COR-L47 (cell line): ENCODE measurements around the gene CNTNAP2.

ENCODE experiments used
- DNase-seq: peaks from one replicate; lab custom pipeline; 2025; lab: John Stamatoyannopoulos, UW

The CNTNAP2 gene

DNA sequence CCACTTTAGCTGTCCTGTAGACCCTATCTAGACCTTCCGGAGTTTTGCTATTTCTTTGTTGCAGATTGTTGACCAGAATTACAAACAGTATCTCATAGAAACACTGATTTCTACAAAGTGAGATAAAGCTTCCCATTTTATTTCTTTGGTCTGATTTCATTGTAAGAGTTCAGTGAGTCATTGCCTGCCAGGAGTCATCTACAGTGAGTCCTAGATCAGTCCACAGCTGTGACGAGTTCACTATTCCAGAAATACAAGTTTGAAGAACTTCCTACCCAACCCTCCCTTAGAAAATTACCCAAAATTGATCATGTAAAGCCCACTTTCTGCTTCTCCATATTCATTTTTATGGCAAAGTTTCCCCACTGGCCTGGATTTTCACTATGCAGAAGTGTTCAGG lies 905.5 kb downstream of the CNTNAP2 start:
- DNase-seq, result no peak

DNA sequence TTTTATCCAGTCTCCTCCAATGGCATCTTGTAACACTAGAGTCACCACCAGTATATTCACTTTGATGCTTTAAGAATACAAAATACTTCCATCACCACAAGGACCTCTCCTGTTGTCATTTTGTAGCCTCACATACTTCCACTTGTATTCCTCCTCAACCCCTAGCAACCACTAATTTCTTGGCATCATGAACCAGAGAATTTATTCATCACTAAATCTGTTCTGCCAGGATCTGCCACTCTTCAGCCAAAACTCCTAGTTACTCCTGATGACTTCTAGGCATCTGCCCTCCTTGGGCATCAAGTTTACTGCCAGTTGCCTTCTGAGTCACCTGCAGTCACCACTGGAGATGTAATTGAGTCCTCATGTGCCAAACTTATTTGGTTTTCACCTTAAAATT lies 906.8 kb downstream of the CNTNAP2 start:
- DNase-seq, result no peak

- DNase-seq, result no peak
Measured at GRCh38 chr7:147029953-147030352, 913.4 kb downstream of the CNTNAP2 start.

DNA sequence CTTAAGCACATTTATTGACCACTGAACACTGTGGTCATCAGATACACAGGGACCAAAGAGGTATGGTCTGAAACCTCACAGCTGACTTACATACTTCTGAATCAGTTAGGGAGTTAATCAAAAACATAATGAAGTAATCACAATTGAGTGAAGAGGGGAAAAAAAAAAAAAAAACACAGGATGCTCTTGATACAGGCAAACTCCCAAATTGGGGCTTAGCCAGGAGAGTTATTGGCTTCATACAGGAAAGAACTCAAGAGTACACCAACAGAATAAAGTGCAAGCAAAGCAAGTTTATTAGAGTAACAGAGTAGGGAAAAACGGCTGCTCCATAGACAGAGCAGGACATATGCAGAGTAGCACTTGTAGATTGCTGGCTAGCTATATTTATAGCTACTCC lies 917.0 kb downstream of the CNTNAP2 start:
- no peak for DNase-seq

DNA sequence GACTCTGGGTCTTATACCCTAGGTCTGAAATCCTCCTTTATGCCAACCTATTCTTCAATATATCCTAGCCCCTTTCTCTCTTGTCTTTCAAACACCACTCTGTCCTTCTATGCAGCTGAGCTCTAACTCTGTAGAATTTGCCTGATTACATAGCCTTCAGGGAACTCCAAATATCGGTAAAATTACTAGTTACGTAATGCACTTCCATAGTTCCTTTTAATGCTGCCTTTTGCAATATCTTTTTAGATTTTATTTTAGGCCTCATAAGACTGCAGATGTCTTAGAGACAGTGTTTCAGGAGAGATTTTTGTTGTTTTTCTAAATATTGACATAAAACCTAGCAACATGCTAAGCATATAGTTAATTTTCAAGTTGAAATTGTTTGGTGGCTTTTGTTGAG lies 924.8 kb downstream of the CNTNAP2 start:
- DNase-seq, result no peak

DNA sequence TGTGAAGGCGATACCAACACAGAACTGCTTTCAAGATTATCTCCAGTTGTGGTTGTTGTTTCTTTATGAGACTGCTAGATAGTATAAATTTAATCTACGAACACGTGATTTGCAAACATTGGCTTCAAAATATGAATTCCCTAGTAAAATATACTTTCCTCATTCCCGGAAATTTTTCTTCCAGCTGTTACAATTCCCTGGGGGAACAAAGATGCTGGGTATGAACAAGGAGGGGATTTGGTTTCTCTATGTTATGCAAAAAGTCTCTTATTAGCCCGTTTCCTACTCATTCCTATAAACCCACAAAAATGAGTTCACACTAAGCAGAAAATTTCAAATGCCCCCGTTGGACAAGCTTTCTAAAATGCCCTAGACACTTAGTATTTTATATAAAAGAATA lies 928.3 kb downstream of the CNTNAP2 start:
- DNase-seq, result no peak

GRCh38 chr7:147047696-147048095 lies 931.1 kb downstream of the CNTNAP2 start:
- no peak for DNase-seq

- DNase-seq, result no peak
Measured at GRCh38 chr7:147048864-147049263, 932.3 kb downstream of the CNTNAP2 start.

- DNase-seq, result no peak
Measured at GRCh38 chr7:147052818-147053217, 936.2 kb downstream of the CNTNAP2 start.

DNA sequence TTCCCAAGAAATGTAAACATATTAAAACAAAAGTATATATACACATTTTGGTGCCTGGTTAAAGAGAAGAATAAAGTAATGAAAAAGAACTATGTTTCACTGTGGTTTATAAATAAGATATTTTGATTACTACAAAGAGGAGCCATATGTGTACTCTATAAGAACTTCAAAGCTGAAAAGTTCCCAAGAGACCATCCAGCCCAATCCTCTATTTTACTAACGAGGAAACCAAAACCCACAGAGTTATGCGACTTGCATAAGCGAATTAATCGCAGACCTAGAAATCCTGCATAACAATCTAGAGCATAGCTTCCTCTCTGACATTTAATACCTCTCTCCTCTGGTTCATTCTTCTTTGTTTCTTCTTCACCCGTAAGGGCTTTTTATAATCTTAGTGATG lies 937.1 kb downstream of the CNTNAP2 start:
- DNase-seq, result no peak

GRCh38 chr7:147060070-147060469 lies 943.5 kb downstream of the CNTNAP2 start:
- DNase-seq, result no peak

- no peak for DNase-seq
Measured at GRCh38 chr7:147062897-147063296, 946.3 kb downstream of the CNTNAP2 start.

- DNase-seq, result no peak
Measured at GRCh38 chr7:147068842-147069241, 952.2 kb downstream of the CNTNAP2 start.

- DNase-seq, result no peak
Measured at GRCh38 chr7:147069771-147070170, 953.2 kb downstream of the CNTNAP2 start.

GRCh38 chr7:147070886-147071285 lies 954.3 kb downstream of the CNTNAP2 start:
- DNase-seq, result no peak

- DNase-seq, result no peak
Measured at GRCh38 chr7:147071536-147071935, 954.9 kb downstream of the CNTNAP2 start.

DNA sequence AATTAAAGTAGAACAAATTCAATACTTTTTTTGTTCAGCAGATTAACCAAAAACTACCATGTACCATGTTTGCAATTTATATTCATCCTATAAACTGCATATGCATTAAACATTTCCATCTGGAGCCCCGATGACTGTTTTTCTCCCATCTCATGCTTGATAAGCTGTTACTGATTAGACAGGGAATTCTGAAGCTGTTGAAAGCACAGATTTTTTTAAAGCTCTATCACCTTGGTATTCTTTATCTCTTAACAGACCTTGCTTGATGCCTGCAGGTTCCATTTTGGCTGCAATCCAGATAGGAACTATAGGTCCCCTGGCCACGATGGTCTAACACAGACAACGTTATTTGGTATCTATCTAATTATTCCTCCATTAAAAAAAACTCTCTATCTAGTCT lies 961.7 kb downstream of the CNTNAP2 start:
- DNase-seq, result no peak

DNA sequence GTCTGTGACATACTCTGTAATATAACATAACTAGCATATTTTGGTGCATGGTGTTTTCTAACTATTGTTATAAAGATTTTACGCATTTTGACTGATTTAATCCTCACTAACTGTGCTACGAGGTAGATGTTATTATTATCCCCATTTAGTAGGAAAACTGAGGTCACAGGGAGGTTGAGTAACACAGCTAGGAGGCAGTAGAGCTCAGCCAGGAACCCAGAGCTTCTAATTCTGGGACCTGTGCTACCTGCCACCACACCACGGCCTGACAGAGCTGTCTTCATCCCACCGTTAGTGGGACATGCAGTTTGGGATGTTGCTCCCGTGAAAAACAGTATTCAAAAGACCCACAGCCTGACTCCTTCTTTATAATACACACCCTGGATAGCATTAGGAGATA lies 962.5 kb downstream of the CNTNAP2 start:
- DNase-seq, result no peak

DNA sequence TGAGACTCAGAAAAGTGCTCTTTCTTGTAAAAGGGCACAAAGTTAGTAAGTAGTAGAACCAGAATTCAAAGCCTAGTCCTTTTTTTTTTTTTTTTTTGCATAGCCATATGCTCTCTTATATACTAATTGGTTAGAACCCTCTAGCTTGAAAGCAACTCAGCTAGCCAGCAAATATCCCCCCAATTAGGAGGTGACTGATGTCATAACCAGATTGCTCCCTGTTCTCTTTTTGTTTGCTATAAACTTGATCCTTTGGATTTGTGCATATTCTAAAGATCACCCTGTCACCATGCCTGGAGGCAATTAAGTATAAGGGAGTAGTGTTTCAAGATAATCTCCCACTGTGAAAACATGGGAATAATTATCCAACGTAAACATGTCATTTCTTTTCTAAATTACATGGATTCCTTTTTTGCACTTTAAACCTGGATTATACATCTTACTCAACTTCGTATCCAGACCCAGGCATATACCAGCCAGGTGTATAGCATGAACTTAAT lies 963.4 kb downstream of the CNTNAP2 start:
- peak; percentile 59 for DNase-seq

- no peak for DNase-seq
Measured at GRCh38 chr7:147081117-147081516, 964.5 kb downstream of the CNTNAP2 start.

DNA sequence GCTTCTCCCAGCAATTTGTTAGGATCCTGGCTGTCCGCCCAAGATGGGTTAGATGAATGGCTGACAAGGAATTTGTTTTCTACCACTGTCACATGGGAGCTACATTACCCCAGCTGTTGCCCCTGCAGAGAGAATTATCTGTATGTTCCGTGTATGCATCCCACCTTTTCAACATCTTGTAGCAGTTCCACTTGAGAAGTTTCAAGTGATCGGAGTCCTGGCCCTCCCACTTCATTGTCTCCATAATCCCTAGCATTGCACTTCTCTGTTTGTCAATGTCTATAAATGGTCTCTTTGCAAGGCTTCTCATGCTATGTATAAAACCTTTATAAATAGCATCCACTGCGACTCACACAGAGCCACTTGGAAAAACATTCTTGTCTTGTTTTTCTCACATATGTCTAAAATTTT lies 972.5 kb downstream of the CNTNAP2 start:
- no peak for DNase-seq

DNA sequence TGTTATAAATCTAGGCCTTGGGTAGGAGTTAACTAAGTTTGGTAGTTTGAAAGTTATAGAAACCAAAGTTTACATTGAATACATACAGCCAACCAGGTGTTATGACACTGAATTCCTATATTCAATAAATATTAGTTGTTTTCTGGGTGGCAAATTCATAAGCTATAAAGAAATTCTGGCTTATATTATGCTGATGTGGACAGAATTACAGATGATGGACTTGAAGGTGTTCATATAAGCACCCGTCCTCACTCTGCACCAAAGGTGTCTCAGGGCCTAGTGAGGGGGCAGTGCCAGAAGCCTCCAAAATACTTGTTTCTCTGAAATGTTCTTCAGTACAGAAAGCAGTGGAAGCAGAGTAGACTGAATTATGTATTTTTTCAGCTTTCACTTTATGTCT lies 973.0 kb downstream of the CNTNAP2 start:
- no peak for DNase-seq

DNA sequence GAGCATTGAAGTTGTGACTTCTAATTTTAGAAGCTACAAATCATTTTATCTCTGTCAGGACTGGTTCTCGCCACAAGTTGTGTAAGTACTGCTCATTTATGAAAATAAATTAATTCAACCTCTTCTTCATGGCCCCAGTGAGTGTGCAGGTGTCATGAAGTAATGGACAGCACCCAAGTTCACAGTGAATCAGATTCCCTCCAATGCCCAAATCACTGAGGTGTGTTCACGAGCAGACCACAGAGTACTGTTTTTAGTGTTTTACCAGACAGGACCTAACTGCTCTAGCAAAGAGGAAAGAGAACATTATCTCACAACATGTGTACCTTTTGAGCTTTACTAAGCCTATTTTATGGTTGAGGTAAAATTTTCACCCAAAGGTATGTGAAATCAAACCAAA lies 980.0 kb downstream of the CNTNAP2 start:
- DNase-seq, result no peak

DNA sequence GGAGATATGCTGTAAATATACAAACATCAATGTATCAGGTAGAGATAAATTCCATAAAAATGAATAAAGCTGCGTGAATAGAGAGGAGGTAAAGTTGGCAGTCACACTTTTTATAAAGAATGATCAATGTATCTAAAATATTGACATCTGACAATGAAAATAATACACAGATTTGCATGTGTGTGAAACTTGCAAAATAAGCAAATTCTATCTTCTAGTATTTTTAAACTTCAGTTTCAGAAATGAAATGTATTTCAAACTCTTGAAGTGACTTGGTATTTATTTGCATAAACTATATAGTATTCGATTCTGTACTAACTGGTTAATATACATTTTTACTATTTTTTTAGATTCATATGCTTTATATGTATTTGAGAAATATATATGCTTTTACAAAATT lies 986.6 kb downstream of the CNTNAP2 start:
- no peak for DNase-seq

DNA sequence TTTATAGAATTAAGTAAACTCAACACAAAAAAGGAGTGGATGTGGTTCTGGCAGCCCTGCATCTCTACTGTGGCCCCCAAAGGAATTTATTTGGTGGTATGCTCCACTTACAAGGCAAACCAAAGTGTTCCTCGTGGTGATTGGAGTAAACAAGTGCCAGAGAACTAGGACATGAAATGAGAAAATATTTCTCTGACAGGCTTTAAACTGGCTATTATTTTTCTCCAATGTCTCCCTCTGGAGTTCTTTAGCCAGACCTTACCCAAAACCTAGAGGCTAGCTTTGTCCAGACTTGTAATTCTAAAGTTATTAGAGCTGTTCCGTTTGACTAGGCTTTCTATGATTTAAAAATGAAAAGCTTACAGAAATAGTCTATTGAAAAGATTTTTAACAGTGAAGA lies 990.1 kb downstream of the CNTNAP2 start:
- DNase-seq, result no peak
